ENCODE measurements around the gene MPV17L2. TPM values are rescaled to one million over a fixed set of nuclear protein-coding genes. Genes with fewer than 3 reads are reported as not detected.

MPV17L2 gene
- total RNA-seq, 1 donor from 2014 or later: 12.5 TPM

GRCh38 chr19:18225702-18226468 lies 32.9 kb downstream of the MPV17L2 start, which contains the start of gene PDE4C:
Gene PDE4C (minus strand): TSS chr19:18226438. CDS start chr19:18226415, 23 bp downstream.
- no peak for TF ChIP-seq CTCF (IDR thresholded peaks at IDR 0.05; ENCODE audit: borderline replicate concordance)
- Histone ChIP-seq H3K9me3 (replicated peaks) (no peaks in the 10 kb centered on the region), H3K4me3 (peak within 1 kb of the TSS; percentile 69), H3K36me3 (no peaks in the 10 kb centered on the region), H3K4me1 (peaks cover 46% of the 10 kb centered on the region), H3K27ac (replicated peaks) (peak within 1 kb of the TSS; percentile 81), H3K27me3 (ENCODE audit: low read depth) (peaks cover 74% of the 10 kb centered on the region)
- intact Hi-C loops (cut with micrococcal nuclease): no loop called here
- peak; percentile 70 for DNase-seq

GRCh38 chr19:18226956-18227780 lies 34.1 kb downstream of the MPV17L2 start:
- intact Hi-C loops (cut with micrococcal nuclease): no loop called here
- Histone ChIP-seq H3K36me3 (no peaks in the 10 kb centered on the region), H3K4me1 (peaks cover 55% of the 10 kb centered on the region), H3K4me3 (no peak overlapping the region), H3K27me3 (ENCODE audit: low read depth) (peaks cover 74% of the 10 kb centered on the region), H3K27ac (replicated peaks) (peak overlapping the region; percentile 81), H3K9me3 (replicated peaks) (no peaks in the 10 kb centered on the region)
- TF ChIP-seq CTCF (IDR thresholded peaks at IDR 0.05; ENCODE audit: borderline replicate concordance): no peak
- no peak for DNase-seq

- Histone ChIP-seq H3K4me1 (peaks cover 55% of the 10 kb centered on the region), H3K4me3 (no peak overlapping the region), H3K27me3 (ENCODE audit: low read depth) (peaks cover 79% of the 10 kb centered on the region), H3K36me3 (no peaks in the 10 kb centered on the region), H3K9me3 (replicated peaks) (peaks cover 1% of the 10 kb centered on the region), H3K27ac (replicated peaks) (peak overlapping the region; percentile 81)
- intact Hi-C loops (cut with micrococcal nuclease): no loop called here
- TF ChIP-seq CTCF (IDR thresholded peaks at IDR 0.05; ENCODE audit: borderline replicate concordance): no peak
- peak; percentile 27 for DNase-seq
These were observed 34.8 kb downstream of the MPV17L2 start for GRCh38 chr19:18227781-18228271.

- intact Hi-C loops (cut with micrococcal nuclease): no loop called here
- H3K27ac ChIP-seq (replicated peaks): no peak overlapping the region
- peaks cover 95% of the 10 kb centered on the region for H3K27me3 ChIP-seq (ENCODE audit: low read depth)
- peaks cover 49% of the 10 kb centered on the region for H3K4me1 ChIP-seq
- no peak for DNase-seq
- no peaks in the 10 kb centered on the region for H3K36me3 ChIP-seq
- TF ChIP-seq CTCF (IDR thresholded peaks at IDR 0.05; ENCODE audit: borderline replicate concordance): peak; percentile 43
- H3K4me3 ChIP-seq: no peak overlapping the region
- peaks cover 11% of the 10 kb centered on the region for H3K9me3 ChIP-seq (replicated peaks)
These were observed 36.5 kb downstream of the MPV17L2 start for GRCh38 chr19:18229474-18229873.

GRCh38 chr19:18229915-18230314 lies 36.9 kb downstream of the MPV17L2 start:
- Histone ChIP-seq H3K27me3 (ENCODE audit: low read depth) (peaks cover 96% of the 10 kb centered on the region), H3K36me3 (no peaks in the 10 kb centered on the region), H3K4me1 (peaks cover 45% of the 10 kb centered on the region), H3K4me3 (no peak overlapping the region), H3K9me3 (replicated peaks) (peaks cover 11% of the 10 kb centered on the region), H3K27ac (replicated peaks) (no peak overlapping the region)
- no peak for TF ChIP-seq CTCF (IDR thresholded peaks at IDR 0.05; ENCODE audit: borderline replicate concordance)
- intact Hi-C loops (cut with micrococcal nuclease): no loop called here
- no peak for DNase-seq

All from left ventricle myocardium inferior (tissue), 1 donor.